MM.1S (cell line): ENCODE data around the gene ANKMY2.

Experiments used
- EZH2phosphoT487 ChIP-seq: fragments of 300-600 bp; sonication (generic); IDR thresholded peaks from 2 replicates; pipeline ENCODE4 v1.6.1; 2018; ENCODE audit warnings: antibody characterized with exemption, low read length
- TF ChIP-seq, protein P1 (sequence below): fragments of 300-600 bp; sonication (generic); IDR thresholded peaks from 2 replicates; pipeline ENCODE4 v1.5.1; 2016; ENCODE audit warnings: antibody characterized with exemption, low read length, mixed read lengths

DNA sequence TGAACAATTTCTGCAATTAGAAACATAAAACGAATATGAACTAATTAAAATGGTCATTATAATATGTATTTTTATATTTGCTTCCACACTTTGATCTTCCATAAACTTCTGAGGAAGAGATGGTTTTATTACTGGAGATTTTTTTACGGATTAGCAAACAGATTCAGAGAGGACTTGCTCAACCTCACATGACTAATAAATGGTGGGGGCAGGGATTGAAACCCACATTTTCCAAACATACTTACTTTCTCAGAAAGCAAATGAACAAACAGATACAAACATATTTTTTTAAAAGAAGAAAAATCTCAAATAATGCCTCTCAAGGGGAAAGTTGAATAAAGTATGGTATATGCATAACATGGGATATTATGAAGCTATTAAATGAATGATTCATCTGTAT, 18.3 kb downstream of the ANKMY2 start:
- TF ChIP-seq, protein P1, sequence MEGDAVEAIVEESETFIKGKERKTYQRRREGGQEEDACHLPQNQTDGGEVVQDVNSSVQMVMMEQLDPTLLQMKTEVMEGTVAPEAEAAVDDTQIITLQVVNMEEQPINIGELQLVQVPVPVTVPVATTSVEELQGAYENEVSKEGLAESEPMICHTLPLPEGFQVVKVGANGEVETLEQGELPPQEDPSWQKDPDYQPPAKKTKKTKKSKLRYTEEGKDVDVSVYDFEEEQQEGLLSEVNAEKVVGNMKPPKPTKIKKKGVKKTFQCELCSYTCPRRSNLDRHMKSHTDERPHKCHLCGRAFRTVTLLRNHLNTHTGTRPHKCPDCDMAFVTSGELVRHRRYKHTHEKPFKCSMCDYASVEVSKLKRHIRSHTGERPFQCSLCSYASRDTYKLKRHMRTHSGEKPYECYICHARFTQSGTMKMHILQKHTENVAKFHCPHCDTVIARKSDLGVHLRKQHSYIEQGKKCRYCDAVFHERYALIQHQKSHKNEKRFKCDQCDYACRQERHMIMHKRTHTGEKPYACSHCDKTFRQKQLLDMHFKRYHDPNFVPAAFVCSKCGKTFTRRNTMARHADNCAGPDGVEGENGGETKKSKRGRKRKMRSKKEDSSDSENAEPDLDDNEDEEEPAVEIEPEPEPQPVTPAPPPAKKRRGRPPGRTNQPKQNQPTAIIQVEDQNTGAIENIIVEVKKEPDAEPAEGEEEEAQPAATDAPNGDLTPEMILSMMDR: no peak
- TF ChIP-seq EZH2phosphoT487: no peak
